CD4-positive, alpha-beta T cell treated with Interleukin-21 for 1 hour (primary cell): Measurements from ENCODE around the gene NPHP4.

Experiments
- DNase-seq: peaks from one replicate; pipeline ENCODE4 v3.0.0-alpha.2; 2020

The NPHP4 gene

GRCh38 chr1:5948681-5949005 lies 43.6 kb downstream of the NPHP4 start:
- no peak for DNase-seq

DNA sequence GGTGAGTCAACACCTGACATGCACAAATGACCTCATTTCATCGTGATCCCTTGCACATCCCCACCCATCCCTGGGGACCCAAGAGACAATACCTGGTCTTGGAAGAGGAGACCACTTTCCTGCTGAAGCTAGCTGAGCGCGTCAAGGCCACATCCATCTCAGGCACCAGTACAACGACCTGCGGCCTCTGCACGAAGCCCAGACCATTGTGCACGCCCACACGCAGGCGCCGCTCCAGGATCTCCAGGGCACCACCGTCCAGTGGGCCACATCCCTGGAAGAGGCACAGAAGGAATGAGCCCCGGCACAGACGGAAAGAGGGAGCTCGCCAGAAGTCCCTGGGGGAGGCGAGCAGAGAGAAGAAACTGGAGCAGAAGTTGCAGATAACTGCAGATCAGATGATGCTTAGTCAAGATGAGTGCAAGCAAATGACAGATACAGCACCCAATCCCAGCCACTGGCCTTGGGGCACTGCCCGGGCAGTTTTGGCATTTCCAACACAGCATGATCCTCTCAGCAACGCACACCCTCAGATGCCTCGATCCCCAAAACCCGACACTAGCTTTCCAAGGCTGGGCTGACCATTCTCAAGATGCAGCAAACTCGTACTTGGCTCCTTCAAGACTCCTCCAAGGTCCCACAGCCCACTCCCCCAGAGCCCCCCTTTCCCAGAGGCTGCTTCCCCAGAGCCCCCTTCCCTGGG lies 44.1 kb downstream of the NPHP4 start:
- DNase-seq: no peak

- no peak for DNase-seq
Measured at GRCh38 chr1:5947071-5947821, 45.0 kb downstream of the NPHP4 start.

- no peak for DNase-seq
Measured at GRCh38 chr1:5945445-5945844, 46.8 kb downstream of the NPHP4 start.

DNA sequence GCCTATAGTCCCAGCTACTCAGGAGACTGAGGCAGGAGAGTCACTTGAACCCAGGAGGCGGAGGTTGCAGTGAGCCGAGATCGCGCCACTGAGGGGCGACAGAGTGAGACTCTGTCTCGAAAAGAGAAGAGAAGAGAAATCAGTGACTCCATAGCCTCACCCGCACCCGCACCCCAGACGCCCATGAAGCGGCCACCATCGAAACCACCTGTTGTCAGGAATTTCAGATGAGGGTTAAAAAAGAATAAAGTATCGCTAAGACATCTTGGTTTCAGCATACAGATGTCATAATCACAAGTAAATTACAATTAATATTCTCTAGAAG lies 47.4 kb downstream of the NPHP4 start:
- no peak for DNase-seq

DNA sequence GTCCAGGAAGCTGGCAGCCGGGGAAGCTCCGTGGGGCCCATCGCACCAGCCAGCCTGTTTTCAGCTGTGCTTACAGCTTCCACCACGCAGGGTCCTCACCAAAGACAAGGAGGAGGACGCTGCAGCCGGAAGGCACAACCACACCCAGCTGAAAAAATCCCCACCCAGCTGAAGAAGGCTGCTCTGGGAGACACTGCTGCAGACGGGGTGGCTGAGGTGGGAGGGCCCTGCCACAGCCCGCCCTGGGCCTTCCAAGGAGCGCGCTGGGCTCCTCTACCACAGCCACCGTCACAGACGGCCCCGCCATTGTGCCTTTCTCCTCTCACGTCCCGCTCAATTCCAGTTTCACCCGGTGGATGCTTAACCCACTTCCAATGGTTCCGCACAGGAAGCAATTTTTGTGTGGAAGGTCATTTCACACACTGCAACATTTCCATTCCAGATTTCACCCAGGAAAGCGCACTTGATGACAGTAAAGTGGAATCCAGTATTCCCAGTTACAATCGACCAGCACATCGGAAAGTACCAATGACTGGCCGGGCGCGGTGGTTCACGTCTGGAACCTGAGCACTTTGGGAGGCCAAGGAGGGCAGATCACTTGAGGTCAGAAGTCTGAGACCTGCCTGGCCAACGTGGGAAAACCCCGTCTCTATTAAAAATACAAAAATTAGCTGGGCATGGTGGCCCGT lies 47.9 kb downstream of the NPHP4 start:
- no peak for DNase-seq

- no peak for DNase-seq
Measured at GRCh38 chr1:5943343-5944124, 48.7 kb downstream of the NPHP4 start.

DNA sequence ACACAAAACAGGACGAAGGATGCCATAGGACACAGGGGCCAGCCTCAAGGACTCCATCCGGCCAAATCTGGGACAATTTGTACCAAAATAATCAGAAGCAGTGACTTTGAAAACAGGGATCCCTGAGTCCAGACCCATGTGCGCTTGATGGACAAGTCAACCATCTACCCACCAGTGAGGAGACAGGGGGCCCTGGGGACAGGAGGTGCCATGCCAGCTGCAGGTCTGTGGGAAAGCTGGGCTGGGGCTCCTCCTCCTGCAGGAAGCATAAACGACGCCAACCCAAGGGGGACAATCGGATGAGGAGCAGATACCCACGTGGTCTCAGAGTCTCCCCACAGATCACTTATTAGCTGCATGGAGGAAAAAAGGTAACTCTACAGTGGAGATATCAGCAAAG lies 50.6 kb downstream of the NPHP4 start:
- no peak for DNase-seq

- DNase-seq: no peak
Measured at GRCh38 chr1:5940723-5941407, 51.4 kb downstream of the NPHP4 start.

GRCh38 chr1:5939271-5940170 lies 52.7 kb downstream of the NPHP4 start:
- no peak for DNase-seq

DNA sequence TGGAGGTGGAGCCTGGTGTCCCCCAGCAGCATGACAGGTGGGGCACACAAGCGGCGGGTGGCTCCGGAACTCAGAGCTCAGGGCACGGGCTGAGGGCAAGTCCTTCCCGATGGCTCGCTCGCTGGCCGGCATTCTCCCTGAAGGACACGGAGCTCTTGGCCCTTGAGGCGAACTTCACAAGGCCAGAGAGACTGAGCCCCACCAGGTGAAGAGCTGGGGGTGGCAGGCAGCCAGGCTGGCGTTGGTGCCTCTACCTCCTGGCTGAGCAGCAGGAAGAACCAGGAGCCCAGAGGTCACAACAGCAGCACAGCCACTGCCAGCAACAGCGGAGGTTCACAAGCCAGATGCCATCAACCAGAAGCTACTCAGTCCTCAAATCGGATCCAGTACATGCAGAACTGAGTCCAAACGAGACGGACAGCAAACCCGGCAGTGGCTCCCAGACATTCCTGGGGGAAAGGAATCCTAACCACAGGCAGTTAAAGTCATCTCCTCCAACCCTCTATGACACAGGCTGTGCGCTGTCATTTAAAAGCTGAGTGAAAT lies 54.1 kb downstream of the NPHP4 start:
- no peak for DNase-seq

DNA sequence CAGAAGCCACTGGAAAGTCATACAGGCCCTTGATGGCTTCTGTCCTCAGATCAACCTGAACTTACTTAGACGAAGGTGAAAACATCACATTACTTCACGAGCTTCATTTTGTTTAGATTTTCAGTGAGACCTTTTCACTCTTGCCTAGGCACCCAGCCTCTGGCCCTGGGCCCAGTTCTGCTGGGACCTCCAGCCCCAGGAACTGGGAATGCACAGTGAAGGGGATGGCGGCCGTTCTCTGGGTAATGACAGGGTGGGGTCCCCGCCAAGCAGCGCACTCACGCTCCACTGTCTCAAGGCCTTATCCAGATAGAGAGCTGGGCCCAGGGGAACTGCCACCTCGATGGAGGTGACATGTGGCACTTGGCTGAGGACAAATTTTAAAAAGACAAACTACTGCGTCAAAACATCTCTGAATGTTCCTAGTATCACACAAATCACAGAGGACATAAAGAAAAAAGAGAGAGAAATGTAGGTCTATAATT lies 54.8 kb downstream of the NPHP4 start:
- no peak for DNase-seq

DNA sequence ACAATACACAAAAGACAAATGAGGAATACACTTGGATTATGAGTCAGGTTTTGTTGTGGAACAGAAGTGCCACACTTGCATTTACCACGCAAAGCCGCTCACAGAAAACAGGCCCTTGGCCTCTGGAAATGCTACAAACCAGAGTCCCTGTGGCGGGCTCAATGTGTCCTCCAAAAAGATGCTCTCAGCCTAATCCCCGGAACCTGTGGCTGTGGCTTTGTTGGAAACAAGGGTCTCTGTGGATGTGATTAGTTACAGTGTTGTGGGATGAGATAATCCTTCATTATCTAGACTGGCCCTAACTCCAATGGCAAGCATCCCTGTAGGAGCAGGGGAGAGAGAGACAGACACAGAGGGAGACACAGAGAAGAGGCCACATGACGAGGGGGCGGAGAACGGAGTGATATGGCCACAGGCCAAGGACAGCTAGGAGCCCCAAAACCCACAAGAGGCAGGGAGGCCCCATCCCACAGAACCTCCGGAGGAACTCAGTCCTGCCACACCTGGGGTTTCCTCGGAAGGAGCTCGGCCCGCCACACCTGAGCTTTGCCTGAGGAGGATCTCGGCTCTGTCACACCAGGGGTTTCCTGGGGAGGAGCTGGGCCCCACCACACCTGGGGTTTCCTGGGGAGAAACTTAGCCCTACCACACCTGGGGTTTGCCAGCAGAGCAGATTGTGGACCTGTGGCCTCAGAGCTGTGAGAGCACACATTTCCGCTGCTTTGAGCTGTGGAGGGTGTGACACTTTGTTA lies 55.4 kb downstream of the NPHP4 start:
- DNase-seq: no peak

- DNase-seq: no peak
Measured at GRCh38 chr1:5936126-5936525, 56.1 kb downstream of the NPHP4 start.

DNA sequence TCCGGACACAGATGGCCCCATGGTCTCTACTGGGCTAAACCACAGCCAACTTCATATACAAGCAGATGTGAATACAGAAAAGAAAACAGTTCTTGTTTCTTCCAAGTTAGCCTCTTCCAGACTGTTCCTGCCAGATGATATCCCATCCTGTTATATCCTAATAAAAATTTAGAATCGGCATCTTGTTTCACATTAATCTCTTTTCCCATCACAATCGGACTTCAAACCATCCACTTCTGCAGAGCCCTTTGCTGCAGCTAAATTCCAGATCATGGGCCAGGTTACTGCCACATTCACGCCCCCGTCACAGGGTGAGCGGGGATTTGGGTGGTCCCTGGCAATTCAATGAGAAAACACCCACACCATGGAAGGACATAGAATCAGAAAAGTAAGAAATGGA lies 57.2 kb downstream of the NPHP4 start:
- DNase-seq: no peak

GRCh38 chr1:5934058-5934884 lies 58.0 kb downstream of the NPHP4 start:
- DNase-seq: no peak

DNA sequence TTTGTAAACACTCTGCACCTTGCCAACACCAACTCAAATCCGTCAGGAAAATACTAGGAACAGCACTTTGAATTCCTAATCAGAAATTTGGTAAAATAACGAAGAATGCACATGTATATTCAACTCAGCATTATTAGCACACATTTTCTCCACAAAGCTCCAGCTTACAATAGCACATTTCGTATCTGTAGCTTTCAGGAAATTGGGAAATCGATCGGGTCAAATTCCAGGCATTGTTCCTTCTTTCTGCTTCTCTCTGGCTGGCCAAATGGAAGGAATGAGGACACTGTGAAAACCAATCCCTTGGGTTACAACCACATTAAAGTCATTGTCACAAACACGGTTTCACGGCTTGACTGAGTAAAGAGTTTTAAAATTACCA lies 58.6 kb downstream of the NPHP4 start:
- DNase-seq: no peak

DNA sequence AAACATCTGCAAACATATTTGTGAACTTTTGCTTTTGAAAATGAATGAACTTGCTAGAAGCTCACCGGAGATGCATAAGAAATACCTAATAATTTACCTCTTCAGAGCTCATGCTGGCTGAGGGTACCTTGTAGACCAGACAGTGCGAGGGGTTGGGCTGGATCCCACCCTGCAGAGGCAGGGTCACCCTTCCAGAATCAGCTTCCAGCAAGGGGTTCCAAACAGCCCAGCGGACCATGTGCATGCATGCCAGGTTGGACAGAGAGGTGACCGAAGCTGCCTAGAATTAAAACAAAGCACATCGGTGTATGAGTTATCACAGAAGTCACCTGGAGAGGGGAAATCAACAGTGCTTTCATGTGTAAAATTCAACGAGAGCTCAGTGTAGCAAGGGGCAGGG lies 59.2 kb downstream of the NPHP4 start:
- DNase-seq: no peak

GRCh38 chr1:5928714-5929400 lies 63.4 kb downstream of the NPHP4 start:
- DNase-seq: no peak
